T-helper 1 cell treated with Interleukin-12 subunit alpha and Interleukin-12 subunit beta and Interleukin-4 antibody, amounts not matched to agents 30 ng/mL and 1 ng/mL, for 36 hours (primary cell): ENCODE results near the gene NFYC. TPM values are rescaled to one million over a fixed set of nuclear protein-coding genes. Genes with fewer than 3 reads are reported as not detected.
"Not testable (repeated sequence)": the region's sequence is repeated elsewhere in the genome, so short reads cannot be mapped to it uniquely, and the experiment has no call there.

Experiments used
- intact Hi-C: fragments of 100-400 bp; cut with micrococcal nuclease; formaldehyde crosslinking; loops from one replicate; pipeline ENCODE4 v1.15.1; 2024
- total RNA-seq: library from RNA; stranded (reverse); gene quantifications from 2 replicates; pipeline ENCODE4 v1.2.3, GENCODE V29; 2022

NFYC gene
- total RNA-seq, 1 donor from 2014 or later: 98.8 TPM

- intact Hi-C loops: no loop called here
Observed at GRCh38 chr1:40703316-40703715, 11.8 kb downstream of the NFYC start.

GRCh38 chr1:40704817-40705733 lies 13.6 kb downstream of the NFYC start:
- intact Hi-C loops: loop anchor here (5.0 kb wide), 1 partner anchor 57 kb away; no protein-coding TSS in a partner anchor

GRCh38 chr1:40706626-40707025 lies 15.1 kb downstream of the NFYC start:
- intact Hi-C loops: loop anchor here (5.0 kb wide), 1 partner anchor 56 kb away; no protein-coding TSS in a partner anchor

- intact Hi-C loops: loop anchor here (1.0 to 5.0 kb wide), 7 partner anchors 9 to 270 kb away; partner anchors contain the start of genes CTPS1, NFYC, RIMS3 and ZNF684
Observed at GRCh38 chr1:40708750-40709099, 17.2 kb downstream of the NFYC start.

GRCh38 chr1:40709100-40709801 lies 17.7 kb downstream of the NFYC start:
- intact Hi-C loops: loop anchor here (1.0 to 5.0 kb wide), 6 partner anchors 18 to 270 kb away; partner anchors contain the start of genes CTPS1, NFYC, RIMS3 and ZNF684

- intact Hi-C loops: loop anchor here (1.0 to 5.0 kb wide), 6 partner anchors 19 to 269 kb away; partner anchors contain the start of genes CTPS1, NFYC, RIMS3 and ZNF684
Observed at GRCh38 chr1:40709802-40710278, 18.3 kb downstream of the NFYC start.

GRCh38 chr1:40710581-40711315 lies 19.2 kb downstream of the NFYC start:
- intact Hi-C loops: no loop called here

GRCh38 chr1:40711465-40712404 lies 20.2 kb downstream of the NFYC start:
- intact Hi-C loops: no loop called here

- intact Hi-C loops: no loop called here
Observed at GRCh38 chr1:40712405-40712944, 21.0 kb downstream of the NFYC start.

- intact Hi-C loops: no loop called here
Observed at GRCh38 chr1:40712997-40713396, 21.5 kb downstream of the NFYC start.

GRCh38 chr1:40715491-40716059 lies 24.1 kb downstream of the NFYC start:
- intact Hi-C loops: no loop called here

GRCh38 chr1:40717065-40717464 lies 25.6 kb downstream of the NFYC start:
- intact Hi-C loops: no loop called here

- intact Hi-C loops: no loop called here
Observed at GRCh38 chr1:40717955-40718354, 26.5 kb downstream of the NFYC start.

GRCh38 chr1:40720493-40720892 lies 29.0 kb downstream of the NFYC start:
- intact Hi-C loops: no loop called here

GRCh38 chr1:40722622-40723021 lies 31.1 kb downstream of the NFYC start:
- intact Hi-C loops: no loop called here

GRCh38 chr1:40723196-40723955 lies 31.9 kb downstream of the NFYC start:
- intact Hi-C loops: no loop called here

GRCh38 chr1:40727662-40728061 lies 36.2 kb downstream of the NFYC start:
- intact Hi-C loops: not testable (repeated sequence)

GRCh38 chr1:40729316-40729862 lies 37.9 kb downstream of the NFYC start:
- intact Hi-C loops: not testable (repeated sequence)
